Stimulated activated CD4-positive, alpha-beta T cell treated with anti-CD3 and anti-CD28 coated beads, Interleukin-4, amount 100 ng/mL, for 1 hour (primary cell): ENCODE data around the gene TSPAN1.

Source experiments
- DNase-seq: peaks from one replicate; pipeline ENCODE4 v3.0.0-alpha.2; 2020

Gene TSPAN1

DNA sequence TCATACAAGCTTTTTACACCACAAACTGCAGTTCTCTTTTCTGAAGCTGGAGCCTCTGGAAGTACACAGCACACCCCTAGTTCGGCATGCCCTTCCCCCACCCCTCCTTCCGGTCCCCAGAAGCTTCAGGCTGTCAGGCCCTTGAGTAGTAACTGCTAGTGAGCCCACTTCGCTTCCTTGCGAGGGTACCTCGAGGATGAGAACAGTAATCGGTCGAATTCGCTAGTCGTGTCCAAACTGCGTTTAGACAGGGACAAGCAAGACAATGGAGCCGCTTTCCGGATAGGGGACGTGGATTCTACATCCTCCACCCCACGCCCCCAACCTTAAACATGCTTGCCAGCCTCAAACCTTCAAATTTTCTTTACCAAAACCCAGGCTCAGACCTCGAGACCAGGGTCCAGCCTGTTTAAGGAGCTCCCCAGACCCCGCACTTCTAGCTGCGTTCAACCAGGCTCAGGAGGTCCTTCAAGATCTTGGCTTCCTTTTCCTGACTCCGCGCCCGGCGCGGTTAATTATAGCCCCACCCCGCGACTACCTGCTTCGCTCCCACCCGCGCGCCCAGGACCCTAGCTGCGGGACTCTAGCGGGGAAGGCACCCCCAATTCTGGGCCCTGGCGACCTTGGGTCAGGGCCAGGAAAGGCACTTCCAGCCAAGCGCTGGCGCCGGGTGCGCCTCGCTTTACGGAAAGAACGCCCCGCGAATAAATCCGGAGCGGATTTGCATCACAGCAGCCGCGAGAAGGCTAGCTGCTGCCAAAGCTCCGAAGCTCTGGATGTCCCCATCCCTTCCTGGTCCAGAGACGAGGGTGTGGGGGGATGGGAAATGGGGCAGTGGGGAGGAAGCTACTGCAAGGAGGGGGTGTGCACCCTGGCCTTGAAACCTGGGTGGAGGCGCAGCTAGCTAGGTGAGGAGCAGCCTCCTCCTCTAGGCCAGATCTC is 8.1 kb upstream of the TSPAN1 start:
- DNase-seq, result peak; percentile 52

DNA sequence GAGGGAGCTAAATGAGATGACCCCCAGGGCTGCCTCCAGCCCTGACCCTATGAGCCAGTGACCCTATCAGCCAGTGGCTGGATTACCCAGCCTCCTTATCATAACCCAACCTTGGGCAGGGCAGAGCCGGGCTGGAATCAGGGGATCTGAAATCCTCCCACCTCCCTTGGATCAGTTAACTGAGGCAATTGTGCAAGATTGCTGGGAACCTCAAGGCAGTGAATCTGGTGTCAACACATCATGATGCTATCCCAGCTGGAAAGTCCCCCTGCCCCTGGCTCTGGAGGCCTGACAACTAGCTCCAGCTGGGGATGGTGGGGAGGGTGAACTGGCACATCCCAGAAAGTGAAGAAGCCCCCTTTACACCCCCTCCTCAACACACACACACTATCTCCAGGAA is 6.4 kb upstream of the TSPAN1 start:
- DNase-seq, result no peak

DNA sequence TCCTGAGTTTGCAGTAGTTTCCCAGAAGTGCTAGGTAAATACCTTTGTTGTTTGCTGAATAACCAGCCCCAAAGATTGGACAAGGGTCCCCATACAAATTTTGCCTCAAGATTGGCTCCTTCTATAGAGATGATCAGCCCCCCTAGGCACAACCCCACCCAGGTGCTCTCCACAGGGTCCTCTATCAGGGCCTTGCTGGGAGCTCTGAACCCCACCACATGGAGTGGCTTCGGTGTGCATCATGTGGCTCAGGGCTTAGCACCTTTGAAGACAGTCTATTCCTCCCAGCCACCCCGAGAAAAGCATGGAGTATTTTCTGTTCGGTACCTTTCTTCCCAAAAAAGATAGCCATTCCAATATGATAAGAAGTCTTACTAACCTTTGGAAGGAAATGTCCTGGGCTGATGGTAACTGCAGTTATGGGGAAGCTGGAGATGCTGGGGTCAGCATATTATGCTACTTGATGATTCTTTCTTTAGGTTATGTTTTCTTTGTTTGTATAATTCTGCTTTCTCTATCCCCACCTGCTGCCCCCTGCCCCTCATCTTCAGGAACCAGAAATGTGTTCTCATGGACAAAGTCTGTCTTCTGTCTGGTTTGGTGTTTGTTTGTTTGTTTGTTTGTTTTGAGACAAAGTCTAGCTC is 5.0 kb upstream of the TSPAN1 start:
- no peak for DNase-seq

DNA sequence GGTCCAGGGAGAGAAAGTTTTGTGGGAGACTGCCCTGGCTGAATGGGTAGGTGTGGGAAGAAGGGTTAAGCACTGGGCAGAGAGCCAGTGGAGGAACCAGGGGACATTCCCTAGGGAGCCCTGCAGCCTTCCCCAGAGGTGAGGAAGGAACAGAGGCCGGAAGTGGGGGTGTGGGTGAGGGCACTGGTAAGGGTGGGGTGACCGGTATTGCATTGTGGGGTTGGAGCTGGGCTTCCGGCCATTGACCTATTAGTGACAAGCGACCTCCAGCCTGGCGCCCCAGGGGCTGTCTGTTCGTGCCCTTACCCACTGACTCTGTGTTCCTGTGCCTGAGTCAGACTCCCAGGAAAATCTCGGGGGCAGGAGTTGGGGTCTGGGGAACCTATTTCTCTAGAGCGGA is 3.5 kb upstream of the TSPAN1 start:
- DNase-seq, result no peak

DNA sequence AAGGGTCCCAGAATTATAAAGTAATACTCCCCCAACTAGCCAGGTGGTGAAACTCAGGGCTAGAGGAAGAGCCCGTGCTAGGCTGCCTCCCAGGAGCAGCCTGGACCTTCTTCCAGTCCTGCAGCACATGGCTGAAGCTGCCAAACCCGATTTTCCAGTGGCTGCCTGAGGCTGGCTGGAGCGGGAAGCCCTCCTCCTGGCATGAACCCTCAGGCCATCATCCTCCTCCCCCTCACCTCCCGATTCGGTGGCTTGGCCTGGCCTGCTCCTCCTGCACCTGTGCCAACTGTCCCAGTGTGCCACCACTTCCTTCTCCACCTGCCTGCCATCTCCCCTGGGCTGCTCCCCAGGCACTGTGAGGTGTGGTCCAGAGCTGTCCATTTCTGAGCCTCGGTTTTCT is 3.0 kb upstream of the TSPAN1 start:
- DNase-seq, result no peak

DNA sequence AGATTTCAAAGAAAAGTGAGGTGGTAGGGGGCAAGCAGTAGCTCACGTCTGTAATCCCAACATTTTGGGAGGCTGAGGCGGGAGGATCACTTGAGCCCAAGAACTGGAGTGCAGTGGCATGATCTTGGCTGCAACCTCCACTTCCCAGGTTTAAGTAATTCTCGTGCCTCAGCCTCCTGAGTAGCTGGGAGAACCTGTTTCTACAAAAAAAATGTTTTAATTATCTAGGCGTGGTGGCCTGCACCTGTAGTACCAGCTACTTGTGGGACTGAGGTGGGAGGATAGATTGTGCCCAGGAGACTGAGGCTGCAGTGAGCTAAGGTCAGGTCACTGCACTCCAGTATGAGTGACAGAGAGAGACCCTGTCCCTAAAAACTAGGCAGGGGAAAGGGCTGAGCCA is 2.6 kb upstream of the TSPAN1 start:
- DNase-seq, result no peak

DNA sequence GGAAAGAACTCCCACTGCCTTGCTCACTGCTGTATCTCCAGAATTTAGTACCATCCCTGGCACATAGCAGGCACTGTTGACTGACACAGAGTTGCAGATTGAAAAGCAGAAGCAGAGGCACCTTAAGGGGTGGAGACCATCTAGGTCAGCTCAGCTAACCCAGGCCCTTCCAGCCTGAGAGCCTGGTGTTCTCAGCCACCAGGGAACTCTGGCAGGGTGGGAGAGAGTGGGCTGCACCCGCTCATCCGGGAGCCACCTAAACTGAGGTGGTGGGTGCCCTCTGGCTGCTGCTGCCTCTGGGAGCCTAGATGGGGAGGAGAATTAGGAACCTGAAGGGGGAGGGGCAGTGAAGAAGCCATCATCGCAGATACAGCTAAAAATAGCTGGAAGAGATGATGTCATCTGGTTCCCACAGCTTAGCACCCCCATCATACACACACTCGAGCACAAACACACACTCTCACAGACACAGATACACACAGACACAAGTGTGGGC is 1.5 kb upstream of the TSPAN1 start:
- DNase-seq, result no peak

DNA sequence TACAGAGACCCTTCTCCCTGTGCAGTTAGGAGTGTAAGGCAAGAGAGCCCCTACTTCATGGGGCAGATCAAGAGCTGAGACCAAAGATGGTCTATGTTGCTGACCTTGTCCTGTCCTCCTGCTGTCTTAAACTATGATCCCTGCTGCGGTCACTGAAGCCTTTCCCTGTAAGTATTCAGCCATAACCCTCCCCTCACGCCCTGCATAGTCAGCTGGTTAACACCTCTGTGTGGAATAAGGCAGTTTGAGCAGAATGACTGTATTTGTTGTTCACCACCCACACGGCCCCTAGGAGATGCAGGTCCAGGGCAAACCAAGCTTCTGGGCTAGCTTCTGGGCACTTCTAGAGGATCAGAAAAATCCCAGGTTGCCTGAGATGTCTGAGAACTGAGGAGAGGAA is 356 bp downstream of the TSPAN1 start:
- no peak for DNase-seq

DNA sequence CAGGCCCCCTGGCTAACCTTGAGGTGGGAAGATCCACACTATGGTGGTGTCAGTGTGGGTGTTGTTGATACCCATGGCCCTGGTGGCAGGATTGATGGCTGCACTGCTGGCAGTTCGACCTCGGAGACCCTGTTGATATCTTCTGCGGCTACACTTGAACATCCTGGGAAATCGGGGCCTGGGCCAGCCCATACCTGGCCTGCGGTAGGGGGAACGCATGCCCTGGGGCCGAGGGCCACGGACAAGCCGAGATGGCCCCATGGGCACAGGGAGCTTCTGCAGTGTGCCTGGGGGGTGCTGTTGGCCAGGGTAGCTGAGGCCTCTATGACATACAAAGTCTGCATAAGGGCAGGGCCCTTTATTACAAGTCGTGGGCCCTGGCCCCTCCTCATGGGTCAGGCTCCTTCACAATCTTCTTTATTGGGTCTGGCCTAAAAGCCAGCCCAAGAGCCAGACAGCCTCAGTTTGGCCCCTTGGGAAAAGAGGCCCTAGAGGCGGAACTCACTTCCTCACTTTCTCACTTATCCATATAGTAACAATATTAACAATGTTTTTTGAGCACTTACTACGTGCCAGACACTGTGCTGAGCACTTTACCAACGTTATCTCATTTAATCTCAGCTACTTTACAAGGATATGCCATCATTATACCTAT is 1.5 kb downstream of the TSPAN1 start, which contains the start of gene P3R3URF:
Gene P3R3URF, minus strand, starts transcription at position 278 of the 655 bp plus-strand sequence. Its CDS starts 17 bp downstream, at position 261.
- DNase-seq, result no peak

DNA sequence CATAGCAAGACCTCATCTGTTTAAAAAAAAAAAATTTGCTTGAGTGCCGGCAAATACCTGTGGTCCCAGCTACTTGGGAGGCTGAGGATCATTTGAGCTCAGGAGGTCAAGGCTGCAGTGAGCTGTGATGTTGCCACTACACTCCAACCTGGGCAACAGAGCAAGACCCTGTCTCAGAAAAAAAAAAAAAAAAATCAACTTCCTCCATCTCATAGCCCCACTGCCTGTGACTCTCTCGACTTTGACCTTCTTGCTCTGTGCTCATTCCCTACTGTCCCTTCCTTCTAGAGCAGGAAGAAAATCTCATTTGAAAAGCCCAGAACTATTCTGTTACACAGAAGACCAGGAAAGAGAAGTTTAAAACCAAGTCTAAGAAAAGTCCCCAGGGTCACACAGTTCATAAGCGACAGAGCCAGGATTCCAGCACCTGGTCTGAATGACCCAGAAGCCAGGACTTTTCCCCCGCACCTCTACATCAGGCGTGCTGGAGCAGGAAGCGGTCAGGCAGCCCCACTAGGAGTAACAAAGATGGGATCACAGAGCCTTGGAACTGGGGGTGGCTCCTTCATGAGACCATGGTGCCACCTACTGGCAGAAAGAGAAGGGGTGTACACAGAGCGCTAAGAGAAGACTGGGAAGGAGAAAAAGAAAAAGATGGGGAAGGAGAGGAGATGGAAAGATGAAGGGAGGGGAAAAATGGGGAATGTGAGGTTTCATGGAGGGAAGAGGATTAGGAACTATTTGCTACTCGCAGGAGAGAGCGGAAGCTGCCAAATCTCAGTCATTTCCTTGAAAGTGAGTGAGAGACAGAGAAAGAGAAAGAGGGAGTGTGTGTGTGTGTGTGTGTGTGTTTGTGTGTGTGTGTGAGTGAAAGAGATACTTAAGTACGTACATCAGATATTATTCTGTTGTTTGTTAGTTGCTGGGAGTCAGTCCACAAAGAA is 4.5 kb downstream of the TSPAN1 start:
- DNase-seq, result peak; percentile 54

DNA sequence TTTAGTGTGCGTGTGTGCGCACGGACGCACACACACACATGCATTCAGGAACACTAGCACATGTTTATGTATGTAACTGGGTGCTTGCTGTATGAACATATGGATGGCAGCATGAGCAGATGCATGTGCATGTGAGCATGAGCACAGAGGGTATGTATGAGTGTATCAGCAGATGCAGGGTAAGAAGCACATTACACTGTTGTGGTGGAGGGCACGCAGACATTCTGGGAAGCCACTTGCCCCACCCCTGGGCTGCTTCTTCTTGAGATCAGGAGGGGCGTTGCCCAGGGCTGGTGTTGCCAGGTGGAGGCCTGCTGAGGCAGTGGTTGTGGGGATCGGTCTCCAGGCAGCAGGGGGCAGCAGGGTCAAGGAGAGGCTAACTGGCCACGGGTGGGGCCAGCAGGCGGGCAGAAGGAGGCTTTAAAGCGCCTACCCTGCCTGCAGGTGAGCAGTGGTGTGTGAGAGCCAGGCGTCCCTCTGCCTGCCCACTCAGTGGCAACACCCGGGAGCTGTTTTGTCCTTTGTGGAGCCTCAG is 5.3 kb downstream of the TSPAN1 start:
- no peak for DNase-seq

DNA sequence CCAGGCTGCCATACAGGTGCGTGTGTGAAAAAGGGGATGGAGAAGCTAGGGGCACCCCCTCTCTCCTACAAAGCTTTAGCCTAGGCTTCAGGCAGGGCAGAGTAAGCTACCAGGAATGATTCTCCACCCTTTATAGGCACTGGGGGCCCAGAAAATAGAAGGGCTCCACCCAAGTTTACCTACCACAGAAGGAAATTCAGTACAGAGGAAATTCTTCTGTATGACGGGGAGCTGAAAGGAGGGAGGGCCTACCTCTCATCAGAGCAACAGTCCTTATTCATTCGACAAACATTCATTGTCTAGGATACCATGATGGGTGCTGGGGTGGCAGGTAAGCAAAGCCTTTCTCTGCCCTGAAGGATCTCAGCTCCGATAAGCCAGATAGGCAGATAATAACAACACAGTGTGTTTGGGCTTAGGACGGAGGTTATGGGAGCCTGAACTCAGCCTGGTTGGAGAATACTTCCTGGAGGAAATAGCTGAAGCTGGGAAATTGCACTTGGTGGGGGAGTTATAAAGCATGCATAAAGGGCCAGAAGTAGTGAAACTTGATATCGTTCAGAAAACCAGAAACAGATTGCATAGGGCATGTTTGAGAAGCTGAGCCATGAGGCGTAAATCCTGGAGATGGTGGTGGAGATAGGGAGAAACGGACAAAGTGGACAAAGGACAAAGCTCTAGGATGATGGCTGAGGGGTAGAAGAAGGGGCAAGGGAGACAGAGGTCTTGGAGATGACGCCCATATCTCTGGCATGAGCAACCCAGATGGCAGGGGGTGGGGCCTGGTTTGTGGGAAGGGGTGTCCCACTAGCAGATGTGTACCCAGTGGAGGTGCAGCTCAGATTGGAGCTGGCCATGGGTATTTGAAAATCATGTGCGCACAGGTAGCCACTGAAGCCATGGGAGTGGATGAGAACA is 6.7 kb downstream of the TSPAN1 start:
- DNase-seq, result no peak

DNA sequence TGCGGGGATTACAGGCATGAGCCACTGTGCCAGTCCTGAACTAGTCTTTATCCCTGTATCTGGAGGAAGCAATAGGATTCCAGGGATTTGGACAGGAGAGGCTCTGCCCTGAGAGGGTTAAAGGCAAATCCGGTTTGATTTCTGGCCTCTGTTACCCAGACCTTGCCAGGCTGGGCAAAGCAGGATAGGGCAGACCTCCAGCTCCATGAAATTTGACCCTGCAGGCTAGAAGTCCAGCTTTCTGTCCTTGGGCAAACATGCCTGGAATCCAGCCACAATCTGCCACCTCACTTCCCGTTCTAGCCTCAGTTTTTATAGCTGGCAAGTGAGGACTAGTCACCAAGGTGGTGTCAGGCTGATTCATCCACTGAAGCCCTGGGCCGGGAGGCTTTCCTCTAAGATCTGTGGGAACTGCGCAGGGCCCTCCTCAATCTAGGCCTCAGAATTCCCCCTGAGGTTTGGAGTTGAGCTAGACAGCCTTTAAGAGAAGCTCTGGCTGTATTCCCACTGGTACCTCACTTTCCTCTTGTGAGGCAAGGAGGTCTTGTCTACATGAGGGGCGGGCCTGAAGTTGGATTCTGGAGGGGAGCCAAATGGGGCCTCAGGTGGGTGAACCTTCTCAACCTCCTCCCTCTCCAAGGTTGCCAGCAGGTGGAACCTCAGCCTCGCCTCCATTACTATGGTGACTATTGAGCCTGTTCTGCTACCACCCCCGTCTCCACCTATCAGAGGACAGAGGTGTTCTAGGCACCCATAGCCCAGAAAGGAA is 8.4 kb downstream of the TSPAN1 start:
- DNase-seq, result no peak

DNA sequence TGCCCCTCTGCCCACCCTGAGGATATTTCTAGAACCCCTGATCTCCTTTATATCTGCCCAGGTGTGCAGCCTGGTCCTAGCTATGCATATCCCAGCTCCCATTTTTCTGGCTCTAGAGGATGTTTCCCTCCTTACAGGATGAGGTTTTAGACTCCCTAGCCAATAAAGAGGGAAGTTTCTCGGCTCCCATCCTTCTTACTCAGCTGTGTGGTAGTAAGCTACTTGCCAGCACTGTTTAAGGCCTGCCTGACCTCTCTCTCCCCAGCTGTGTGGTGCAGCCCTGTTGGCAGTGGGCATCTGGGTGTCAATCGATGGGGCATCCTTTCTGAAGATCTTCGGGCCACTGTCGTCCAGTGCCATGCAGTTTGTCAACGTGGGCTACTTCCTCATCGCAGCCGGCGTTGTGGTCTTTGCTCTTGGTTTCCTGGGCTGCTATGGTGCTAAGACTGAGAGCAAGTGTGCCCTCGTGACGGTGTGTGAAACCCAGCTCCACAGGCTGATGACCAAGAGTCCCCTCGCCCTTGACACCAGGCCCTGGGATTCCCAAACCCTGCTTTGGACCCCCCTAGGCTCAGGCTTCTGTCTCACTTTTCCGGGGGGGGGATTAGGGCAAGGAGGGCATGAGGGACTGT is 9.2 kb downstream of the TSPAN1 start:
- no peak for DNase-seq

DNA sequence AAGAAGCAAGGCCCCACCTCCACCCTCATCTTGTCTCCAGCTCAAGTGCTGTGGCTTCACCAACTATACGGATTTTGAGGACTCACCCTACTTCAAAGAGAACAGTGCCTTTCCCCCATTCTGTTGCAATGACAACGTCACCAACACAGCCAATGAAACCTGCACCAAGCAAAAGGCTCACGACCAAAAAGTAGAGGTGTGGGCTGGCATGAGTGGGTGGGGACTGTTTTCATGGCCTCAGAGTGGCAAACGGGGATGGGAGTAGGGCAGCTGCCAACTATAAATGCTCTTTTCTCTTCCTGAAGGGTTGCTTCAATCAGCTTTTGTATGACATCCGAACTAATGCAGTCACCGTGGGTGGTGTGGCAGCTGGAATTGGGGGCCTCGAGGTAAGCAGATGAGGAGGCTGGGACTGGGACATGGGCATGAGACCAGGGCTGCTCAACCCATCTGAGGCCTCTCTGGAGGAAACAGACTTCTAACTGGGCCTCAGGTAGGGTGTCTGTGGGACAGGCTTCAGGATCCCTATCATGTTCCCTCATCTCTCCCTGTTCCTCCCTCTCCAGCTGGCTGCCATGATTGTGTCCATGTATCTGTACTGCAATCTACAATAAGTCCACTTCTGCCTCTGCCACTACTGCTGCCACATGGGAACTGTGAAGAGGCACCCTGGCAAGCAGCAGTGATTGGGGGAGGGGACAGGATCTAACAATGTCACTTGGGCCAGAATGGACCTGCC is 10.2 kb downstream of the TSPAN1 start:
- peak; percentile 69 for DNase-seq

DNA sequence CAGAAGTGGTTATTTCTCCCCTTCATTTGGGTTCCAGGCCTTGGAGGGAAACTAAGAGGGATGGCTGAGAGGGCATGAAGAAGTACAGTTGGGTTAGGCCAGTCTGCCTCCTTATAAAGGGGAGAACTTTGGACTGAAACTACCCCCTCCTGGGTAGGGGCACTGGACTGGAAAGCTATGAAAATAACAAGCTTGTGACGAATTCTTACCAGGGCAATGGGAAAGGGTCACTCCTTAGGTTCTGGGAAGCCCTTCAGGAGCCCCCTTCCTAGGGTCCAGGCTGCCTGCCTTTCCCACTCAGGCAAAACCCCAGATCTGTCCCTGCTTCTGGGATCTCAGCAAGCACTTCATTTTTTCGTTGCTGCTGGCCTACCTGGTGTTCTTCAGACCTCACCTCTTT is 11.2 kb downstream of the TSPAN1 start:
- no peak for DNase-seq

DNA sequence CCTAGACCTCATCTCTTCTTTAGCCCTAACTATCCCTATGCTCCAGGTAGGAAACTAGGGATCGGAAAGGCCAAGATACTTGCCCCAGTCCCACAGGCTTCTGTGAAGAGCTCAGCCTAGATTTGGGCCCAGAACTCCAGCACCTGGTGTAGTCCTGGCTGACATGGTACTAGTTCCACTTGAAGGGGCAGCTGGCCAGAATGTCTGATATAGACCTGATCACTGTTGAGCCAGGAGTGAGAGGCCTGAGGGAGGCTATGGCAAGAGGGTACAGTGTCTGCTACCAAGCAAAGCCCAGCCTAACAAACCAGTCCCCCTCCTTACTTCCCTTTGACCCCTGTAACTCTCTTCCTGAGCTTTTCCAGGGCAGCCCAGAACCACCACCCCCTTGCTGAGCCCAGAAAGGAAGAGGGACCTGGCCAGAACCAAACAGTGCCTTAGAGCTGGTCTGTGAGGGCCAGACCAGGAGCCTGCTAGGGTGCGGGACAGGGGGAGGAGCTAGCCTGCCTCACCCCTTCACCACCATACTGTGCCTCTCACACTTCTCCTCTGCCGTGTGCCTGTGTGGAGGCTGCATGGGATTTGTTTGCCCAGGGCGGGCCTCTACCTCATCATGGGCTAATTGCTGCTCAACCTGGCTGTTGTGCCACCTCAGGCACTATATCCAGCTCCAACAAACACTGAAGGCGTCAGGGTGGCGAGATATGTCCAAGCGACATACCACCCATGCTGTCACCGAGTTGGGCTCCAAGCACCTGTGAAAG is 12.4 kb downstream of the TSPAN1 start:
- no peak for DNase-seq
